ENCODE measurements around the gene OTUB1.

The OTUB1 gene

DNA sequence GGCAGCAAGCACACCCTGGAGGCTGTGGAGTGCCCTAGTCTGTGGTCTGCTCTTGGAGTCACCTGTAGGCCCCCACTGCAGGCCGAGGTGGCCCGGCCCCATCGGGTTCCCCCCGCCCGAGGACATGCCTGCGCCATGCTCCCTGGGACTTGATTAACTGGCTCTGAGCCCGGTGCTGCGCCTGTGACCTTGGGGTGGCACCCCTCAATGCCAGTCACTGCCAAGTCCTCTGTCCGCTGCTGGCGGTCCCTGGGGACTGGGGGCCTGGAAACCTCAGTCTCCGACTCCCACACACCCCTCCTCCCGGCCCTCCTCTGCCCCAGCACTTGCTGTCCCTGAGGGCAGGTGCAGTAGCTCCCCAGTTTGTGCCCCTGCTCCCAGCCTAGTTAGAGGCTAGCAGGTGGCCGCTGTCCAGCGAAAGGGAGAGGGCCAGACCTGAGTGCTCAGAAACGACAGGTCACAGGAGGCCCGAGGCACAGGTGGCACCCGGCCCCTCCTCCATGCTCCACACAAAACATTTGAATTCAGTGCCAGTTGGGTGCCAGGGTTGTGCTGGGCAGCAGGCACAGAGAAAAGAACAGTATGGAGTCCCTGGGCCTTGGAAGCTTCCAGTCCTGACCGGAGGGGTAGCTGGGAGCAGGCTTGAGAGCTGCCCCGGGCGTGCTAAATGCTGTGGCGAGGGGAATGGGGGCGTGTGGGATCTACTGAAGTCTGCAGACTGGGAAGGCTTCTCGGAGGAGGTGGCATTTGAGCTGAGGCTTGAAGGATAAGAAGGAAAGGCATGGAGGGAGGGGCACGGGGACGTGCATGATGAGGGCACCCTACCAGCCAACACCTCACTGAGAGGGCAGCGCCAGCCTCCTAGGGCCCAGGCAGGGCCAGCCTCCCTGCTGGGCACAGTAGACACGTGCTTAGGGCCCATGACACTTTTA lies 33.1 kb downstream of the OTUB1 start:
- no peak overlapping the region for H3K27ac ChIP-seq (ENCODE audit: low read length)

GRCh38 chr11:64020976-64021756 lies 34.9 kb downstream of the OTUB1 start:
- no peak for TF ChIP-seq EZH2 (optimal IDR thresholded peaks at IDR 0.05; ENCODE audit: low read depth, low read length)
- TF ChIP-seq EZH2phosphoT487 (IDR thresholded peaks at IDR 0.05; ENCODE audit: low read length), result no peak
- TF ChIP-seq, protein P1, sequence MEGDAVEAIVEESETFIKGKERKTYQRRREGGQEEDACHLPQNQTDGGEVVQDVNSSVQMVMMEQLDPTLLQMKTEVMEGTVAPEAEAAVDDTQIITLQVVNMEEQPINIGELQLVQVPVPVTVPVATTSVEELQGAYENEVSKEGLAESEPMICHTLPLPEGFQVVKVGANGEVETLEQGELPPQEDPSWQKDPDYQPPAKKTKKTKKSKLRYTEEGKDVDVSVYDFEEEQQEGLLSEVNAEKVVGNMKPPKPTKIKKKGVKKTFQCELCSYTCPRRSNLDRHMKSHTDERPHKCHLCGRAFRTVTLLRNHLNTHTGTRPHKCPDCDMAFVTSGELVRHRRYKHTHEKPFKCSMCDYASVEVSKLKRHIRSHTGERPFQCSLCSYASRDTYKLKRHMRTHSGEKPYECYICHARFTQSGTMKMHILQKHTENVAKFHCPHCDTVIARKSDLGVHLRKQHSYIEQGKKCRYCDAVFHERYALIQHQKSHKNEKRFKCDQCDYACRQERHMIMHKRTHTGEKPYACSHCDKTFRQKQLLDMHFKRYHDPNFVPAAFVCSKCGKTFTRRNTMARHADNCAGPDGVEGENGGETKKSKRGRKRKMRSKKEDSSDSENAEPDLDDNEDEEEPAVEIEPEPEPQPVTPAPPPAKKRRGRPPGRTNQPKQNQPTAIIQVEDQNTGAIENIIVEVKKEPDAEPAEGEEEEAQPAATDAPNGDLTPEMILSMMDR (IDR thresholded peaks at IDR 0.05; ENCODE audit: low read length), result no peak
- H3K4me3 ChIP-seq (ENCODE audit: low read length), result no peak overlapping the region
- no peak overlapping the region for H3K27ac ChIP-seq (ENCODE audit: low read length)
- no peaks in the 10 kb centered on the region for H4K20me1 ChIP-seq (ENCODE audit: insufficient read depth, low read length)
- H3K36me3 ChIP-seq (replicated peaks; ENCODE audit: insufficient read depth, low read length), result no peaks in the 10 kb centered on the region
- DNase-seq, result no peak
- no peaks in the 10 kb centered on the region for H3K79me2 ChIP-seq (ENCODE audit: low read length)
- no peaks in the 10 kb centered on the region for H3K9me2 ChIP-seq (replicated peaks; ENCODE audit: insufficient read depth, low read length)
- no peak overlapping the region for H3K9ac ChIP-seq (ENCODE audit: low read length)
- no peaks in the 10 kb centered on the region for H3K9me3 ChIP-seq (replicated peaks; ENCODE audit: insufficient read depth, low read length)
- H2AFZ ChIP-seq (ENCODE audit: low read length), result no peak overlapping the region
- H3K27me3 ChIP-seq (replicated peaks; ENCODE audit: insufficient read depth, low read length), result no peaks in the 10 kb centered on the region
- no peaks in the 10 kb centered on the region for H3F3A ChIP-seq (ENCODE audit: insufficient read depth, low read length)
- H3K4me2 ChIP-seq (ENCODE audit: low read depth, low read length), result no peak overlapping the region
- H3K4me1 ChIP-seq (ENCODE audit: low read length), result no peaks in the 10 kb centered on the region

More for the DNA sequence above, 33.1 kb downstream of the OTUB1 start:
- Histone ChIP-seq H2AFZ (ENCODE audit: low read length) (no peak overlapping the region), H3F3A (ENCODE audit: insufficient read depth, low read length) (no peaks in the 10 kb centered on the region), H3K9me2 (replicated peaks; ENCODE audit: insufficient read depth, low read length) (no peaks in the 10 kb centered on the region), H3K27me3 (replicated peaks; ENCODE audit: insufficient read depth, low read length) (no peaks in the 10 kb centered on the region), H3K36me3 (replicated peaks; ENCODE audit: insufficient read depth, low read length) (no peaks in the 10 kb centered on the region), H3K9ac (ENCODE audit: low read length) (no peak overlapping the region), H4K20me1 (ENCODE audit: insufficient read depth, low read length) (no peaks in the 10 kb centered on the region), H3K9me3 (replicated peaks; ENCODE audit: insufficient read depth, low read length) (no peaks in the 10 kb centered on the region), H3K4me3 (ENCODE audit: low read length) (no peak overlapping the region), H3K79me2 (ENCODE audit: low read length) (no peaks in the 10 kb centered on the region), H3K4me1 (ENCODE audit: low read length) (no peaks in the 10 kb centered on the region), H3K4me2 (ENCODE audit: low read depth, low read length) (no peak overlapping the region)
- TF ChIP-seq, protein P1 (IDR thresholded peaks at IDR 0.05; ENCODE audit: low read length), result no peak
- TF ChIP-seq EZH2 (optimal IDR thresholded peaks at IDR 0.05; ENCODE audit: low read depth, low read length), result no peak
- no peak for TF ChIP-seq EZH2phosphoT487 (IDR thresholded peaks at IDR 0.05; ENCODE audit: low read length)
- no peak for DNase-seq

GRCh38 chr11:64021757-64022093 lies 35.5 kb downstream of the OTUB1 start:
- Histone ChIP-seq H3K27ac (ENCODE audit: low read length) (no peak overlapping the region), H3K79me2 (ENCODE audit: low read length) (no peaks in the 10 kb centered on the region), H3K9ac (ENCODE audit: low read length) (no peak overlapping the region), H3K9me2 (replicated peaks; ENCODE audit: insufficient read depth, low read length) (no peaks in the 10 kb centered on the region), H3F3A (ENCODE audit: insufficient read depth, low read length) (no peaks in the 10 kb centered on the region), H4K20me1 (ENCODE audit: insufficient read depth, low read length) (no peaks in the 10 kb centered on the region), H3K9me3 (replicated peaks; ENCODE audit: insufficient read depth, low read length) (no peaks in the 10 kb centered on the region), H2AFZ (ENCODE audit: low read length) (no peak overlapping the region), H3K4me2 (ENCODE audit: low read depth, low read length) (no peak overlapping the region), H3K4me3 (ENCODE audit: low read length) (no peak overlapping the region), H3K27me3 (replicated peaks; ENCODE audit: insufficient read depth, low read length) (no peaks in the 10 kb centered on the region), H3K36me3 (replicated peaks; ENCODE audit: insufficient read depth, low read length) (no peaks in the 10 kb centered on the region), H3K4me1 (ENCODE audit: low read length) (no peaks in the 10 kb centered on the region)
- TF ChIP-seq EZH2 (optimal IDR thresholded peaks at IDR 0.05; ENCODE audit: low read depth, low read length), result no peak
- no peak for DNase-seq
